Measurements from ENCODE around the gene RHOF. TPM values are rescaled to one million over a fixed set of nuclear protein-coding genes. Genes with fewer than 3 reads are reported as not detected.

RHOF gene
- total and polyA plus RNA-seq, 2 of the 13 experiments (the other 11 are each of a cell fraction or from before 2014, with no cell fraction given) = 14.6 to 32.2 TPM

DNA sequence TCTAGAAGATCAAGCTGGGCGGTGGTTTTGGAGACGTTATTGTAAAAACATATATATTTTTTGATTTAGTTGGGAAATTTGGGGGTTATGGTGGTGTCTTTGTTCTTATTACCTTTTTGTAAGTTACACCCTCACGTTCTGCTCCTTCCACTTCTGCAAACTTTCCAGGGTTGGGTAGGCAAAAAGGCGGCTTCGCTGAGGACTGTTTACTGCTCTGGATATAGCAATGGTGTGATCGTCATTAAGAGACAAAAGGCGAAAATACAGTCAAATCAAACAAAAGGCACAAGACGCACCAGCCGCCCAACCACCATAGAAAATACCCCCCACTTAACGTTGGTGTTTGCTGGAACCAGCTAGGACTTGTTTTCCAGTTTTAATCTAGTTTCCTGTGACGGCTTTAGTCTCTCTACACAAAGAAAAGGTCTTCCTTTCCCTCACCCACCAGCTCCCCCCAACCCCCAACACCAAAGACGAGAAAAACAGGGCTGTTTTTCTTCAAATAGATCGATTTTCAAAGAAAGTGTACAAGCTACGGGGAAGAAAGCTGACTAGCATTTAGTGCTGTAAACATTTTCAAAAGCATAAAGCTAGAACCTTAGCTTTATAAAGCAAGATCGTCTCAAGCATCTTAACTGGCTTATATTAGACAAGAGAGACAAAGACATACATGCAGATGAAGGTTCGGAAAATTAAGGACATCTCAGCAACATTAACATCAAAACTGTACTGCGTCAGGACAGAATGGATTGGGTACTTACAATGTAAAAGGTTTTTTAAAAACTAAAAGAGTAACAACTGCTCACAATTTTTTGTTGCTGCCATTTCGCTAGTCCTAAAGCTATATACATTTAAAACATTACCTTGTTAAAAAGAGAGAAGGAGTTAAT is 8.4 kb upstream of the RHOF start (continued):
- TF ChIP-seq, protein P1, sequence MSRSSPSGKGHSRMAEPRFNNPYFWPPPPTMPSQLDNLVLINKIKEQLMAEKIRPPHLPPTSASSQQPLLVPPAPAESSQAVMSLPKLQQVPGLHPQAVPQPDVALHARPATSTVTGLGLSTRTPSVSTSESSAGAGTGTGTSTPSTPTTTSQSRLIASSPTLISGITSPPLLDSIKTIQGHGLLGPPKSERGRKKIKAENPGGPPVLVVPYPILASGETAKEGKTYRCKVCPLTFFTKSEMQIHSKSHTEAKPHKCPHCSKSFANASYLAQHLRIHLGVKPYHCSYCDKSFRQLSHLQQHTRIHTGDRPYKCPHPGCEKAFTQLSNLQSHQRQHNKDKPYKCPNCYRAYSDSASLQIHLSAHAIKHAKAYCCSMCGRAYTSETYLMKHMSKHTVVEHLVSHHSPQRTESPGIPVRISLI (CRISPR knock-in tag; IDR thresholded peaks at IDR 0.05; ENCODE audit: borderline replicate concordance) = no peak
- TF ChIP-seq FOXO1 (CRISPR knock-in tag; IDR thresholded peaks at IDR 0.05) (no peak), PRMT3 (CRISPR knock-in tag; IDR thresholded peaks at IDR 0.05; ENCODE audit: borderline replicate concordance, low read depth) (no peak), ZSCAN29 (CRISPR knock-in tag; conservative IDR thresholded peaks at IDR 0.05) (no peak), POLR2G (IDR thresholded peaks at IDR 0.05; ENCODE audit: low read depth, low read length) (peak; percentile 58), TCF12 (IDR thresholded peaks at IDR 0.05) (no peak), TCF12 (CRISPR knock-in tag; IDR thresholded peaks at IDR 0.05) (no peak), MZF1 (CRISPR knock-in tag; IDR thresholded peaks at IDR 0.05; ENCODE audit: borderline replicate concordance) (no peak), FOXC1 (CRISPR knock-in tag; IDR thresholded peaks at IDR 0.05; ENCODE audit: borderline replicate concordance) (no peak), KDM5A (IDR thresholded peaks at IDR 0.05; ENCODE audit: borderline replicate concordance, low read length) (peak; percentile 17; the same call in 1 of the 2 replicates), AGO2 (optimal IDR thresholded peaks at IDR 0.05; ENCODE audit: low read depth, low read length) (peak; percentile 67)
- TF ChIP-seq, protein P2, sequence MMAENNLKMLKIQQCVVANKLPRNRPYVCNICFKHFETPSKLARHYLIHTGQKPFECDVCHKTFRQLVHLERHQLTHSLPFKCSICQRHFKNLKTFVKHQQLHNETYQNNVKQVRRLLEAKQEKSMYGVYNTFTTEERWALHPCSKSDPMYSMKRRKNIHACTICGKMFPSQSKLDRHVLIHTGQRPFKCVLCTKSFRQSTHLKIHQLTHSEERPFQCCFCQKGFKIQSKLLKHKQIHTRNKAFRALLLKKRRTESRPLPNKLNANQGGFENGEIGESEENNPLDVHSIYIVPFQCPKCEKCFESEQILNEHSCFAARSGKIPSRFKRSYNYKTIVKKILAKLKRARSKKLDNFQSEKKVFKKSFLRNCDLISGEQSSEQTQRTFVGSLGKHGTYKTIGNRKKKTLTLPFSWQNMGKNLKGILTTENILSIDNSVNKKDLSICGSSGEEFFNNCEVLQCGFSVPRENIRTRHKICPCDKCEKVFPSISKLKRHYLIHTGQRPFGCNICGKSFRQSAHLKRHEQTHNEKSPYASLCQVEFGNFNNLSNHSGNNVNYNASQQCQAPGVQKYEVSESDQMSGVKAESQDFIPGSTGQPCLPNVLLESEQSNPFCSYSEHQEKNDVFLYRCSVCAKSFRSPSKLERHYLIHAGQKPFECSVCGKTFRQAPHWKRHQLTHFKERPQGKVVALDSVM (CRISPR knock-in tag; IDR thresholded peaks at IDR 0.05) = no peak
- TF ChIP-seq, protein P3, sequence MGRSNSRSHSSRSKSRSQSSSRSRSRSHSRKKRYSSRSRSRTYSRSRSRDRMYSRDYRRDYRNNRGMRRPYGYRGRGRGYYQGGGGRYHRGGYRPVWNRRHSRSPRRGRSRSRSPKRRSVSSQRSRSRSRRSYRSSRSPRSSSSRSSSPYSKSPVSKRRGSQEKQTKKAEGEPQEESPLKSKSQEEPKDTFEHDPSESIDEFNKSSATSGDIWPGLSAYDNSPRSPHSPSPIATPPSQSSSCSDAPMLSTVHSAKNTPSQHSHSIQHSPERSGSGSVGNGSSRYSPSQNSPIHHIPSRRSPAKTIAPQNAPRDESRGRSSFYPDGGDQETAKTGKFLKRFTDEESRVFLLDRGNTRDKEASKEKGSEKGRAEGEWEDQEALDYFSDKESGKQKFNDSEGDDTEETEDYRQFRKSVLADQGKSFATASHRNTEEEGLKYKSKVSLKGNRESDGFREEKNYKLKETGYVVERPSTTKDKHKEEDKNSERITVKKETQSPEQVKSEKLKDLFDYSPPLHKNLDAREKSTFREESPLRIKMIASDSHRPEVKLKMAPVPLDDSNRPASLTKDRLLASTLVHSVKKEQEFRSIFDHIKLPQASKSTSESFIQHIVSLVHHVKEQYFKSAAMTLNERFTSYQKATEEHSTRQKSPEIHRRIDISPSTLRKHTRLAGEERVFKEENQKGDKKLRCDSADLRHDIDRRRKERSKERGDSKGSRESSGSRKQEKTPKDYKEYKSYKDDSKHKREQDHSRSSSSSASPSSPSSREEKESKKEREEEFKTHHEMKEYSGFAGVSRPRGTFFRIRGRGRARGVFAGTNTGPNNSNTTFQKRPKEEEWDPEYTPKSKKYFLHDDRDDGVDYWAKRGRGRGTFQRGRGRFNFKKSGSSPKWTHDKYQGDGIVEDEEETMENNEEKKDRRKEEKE (IDR thresholded peaks at IDR 0.05) = no peak
- TF ChIP-seq, protein P4, sequence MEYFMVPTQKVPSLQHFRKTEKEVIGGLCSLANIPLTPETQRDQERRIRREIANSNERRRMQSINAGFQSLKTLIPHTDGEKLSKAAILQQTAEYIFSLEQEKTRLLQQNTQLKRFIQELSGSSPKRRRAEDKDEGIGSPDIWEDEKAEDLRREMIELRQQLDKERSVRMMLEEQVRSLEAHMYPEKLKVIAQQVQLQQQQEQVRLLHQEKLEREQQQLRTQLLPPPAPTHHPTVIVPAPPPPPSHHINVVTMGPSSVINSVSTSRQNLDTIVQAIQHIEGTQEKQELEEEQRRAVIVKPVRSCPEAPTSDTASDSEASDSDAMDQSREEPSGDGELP (IDR thresholded peaks at IDR 0.05; ENCODE audit: borderline replicate concordance, low read depth) = no peak

All from HepG2 (cell line).